ENCODE measurements around the gene MRPL38. TPM values are rescaled to one million over a fixed set of nuclear protein-coding genes. Genes with fewer than 3 reads are reported as not detected.
A peak's percentile ranks its signal among the peaks of the same experiment; 100 is the strongest.
"Not testable (repeated sequence)": the region's sequence is repeated elsewhere in the genome, so short reads cannot be mapped to it uniquely, and the experiment has no call there.

MRPL38 gene
- total RNA-seq, 1 donor from 2014 or later, result 77.8 TPM

DNA sequence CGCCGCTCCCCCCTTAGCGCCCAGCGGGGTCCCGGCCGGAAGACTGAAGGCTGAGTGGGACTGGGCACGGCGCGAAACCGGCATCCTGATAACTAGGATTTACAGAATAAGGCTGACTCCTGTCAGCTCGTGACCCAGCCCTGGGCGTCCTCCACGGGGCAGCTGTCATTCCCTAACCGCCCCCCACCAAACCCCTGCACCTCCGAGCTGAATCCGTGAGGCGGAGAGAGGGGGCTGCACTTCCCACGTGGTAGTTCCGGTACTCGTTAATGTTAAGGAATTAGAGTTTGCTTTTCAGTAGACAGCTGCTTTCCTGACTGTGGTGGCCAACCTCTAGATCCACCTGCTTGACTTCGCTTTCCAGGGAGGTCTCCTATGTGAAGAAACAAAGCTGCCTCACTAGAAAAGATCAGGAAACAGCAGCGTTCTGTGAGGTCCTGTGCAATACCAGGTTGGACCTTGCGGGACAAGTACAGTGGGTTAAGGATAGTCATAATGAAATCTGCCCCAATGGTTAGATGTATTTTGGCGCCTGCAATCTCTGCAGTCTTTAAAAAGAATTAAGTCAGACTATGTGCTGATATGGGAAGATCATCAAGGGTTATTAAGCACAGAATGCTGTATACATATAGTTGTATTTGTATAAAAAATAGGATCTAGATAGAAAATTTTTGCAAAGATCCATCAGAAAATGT, 48.5 kb downstream of the MRPL38 start:
- no peak for DNase-seq (ENCODE audit: low spot score in 2 of 2, unreplicated experiment in 2 of 2)
- no peaks in the 10 kb centered on the region for H3K27me3 Mint-ChIP-seq (ENCODE audit: low read depth)
- H3K9me3 Mint-ChIP-seq, result no peaks in the 10 kb centered on the region
- no peak overlapping the region for H3K4me3 Mint-ChIP-seq
- H3K4me1 Mint-ChIP-seq, result peaks cover 15% of the 10 kb centered on the region
- peaks cover 2% of the 10 kb centered on the region for H3K36me3 Mint-ChIP-seq
- peak overlapping the region; percentile 84 for H3K27ac Mint-ChIP-seq
- TF ChIP-seq, protein P1, sequence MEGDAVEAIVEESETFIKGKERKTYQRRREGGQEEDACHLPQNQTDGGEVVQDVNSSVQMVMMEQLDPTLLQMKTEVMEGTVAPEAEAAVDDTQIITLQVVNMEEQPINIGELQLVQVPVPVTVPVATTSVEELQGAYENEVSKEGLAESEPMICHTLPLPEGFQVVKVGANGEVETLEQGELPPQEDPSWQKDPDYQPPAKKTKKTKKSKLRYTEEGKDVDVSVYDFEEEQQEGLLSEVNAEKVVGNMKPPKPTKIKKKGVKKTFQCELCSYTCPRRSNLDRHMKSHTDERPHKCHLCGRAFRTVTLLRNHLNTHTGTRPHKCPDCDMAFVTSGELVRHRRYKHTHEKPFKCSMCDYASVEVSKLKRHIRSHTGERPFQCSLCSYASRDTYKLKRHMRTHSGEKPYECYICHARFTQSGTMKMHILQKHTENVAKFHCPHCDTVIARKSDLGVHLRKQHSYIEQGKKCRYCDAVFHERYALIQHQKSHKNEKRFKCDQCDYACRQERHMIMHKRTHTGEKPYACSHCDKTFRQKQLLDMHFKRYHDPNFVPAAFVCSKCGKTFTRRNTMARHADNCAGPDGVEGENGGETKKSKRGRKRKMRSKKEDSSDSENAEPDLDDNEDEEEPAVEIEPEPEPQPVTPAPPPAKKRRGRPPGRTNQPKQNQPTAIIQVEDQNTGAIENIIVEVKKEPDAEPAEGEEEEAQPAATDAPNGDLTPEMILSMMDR (IDR thresholded peaks at IDR 0.05; ENCODE audit: unreplicated experiment), result no peak

DNA sequence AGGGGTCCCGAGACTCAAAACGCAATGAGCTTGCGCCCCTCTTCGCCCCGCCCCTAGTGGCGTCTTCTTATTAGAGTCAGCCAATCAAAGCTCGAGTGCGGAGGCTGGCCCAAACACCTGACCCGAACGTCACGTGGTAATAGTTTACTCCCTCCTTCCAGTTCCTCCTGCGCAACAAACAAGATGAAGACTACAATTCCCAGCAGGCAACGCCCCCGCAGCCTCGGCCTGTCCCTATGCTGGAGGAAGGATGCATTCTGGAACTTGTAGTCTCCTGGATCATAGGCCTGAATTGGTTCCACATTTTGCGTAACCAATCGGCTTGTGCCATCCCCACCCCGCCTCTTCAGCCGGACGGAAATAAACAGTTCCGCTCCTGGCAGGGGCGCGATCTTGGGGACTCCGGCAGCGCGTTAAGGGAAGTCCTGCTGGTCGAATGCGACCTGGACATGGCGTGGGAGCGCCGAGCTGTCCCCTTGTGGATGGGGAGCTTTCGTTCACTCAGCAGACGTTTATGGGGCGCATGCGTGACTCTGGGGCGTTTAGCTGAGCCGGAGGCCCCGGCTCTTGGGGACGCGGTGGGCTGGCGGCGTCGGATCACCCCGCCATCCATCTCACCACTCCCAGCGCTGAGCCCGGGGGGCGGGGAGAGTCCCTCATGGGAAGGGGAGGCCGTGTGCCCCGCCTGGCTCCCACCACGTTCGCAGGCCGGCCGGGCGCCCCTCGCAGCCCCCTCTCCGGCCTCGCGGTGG, 49.2 kb downstream of the MRPL38 start, which contains the start of gene WBP2:
Gene WBP2 (minus strand): TSS at position 26 of the 752 bp plus-strand sequence. CDS start 38 bp downstream, outside the sequence.
- peak; percentile 93 to 94 for DNase-seq (ENCODE audit: low spot score in 2 of 2, unreplicated experiment in 2 of 2)
- TF ChIP-seq, protein P1 (IDR thresholded peaks at IDR 0.05; ENCODE audit: unreplicated experiment), result no peak
- Mint-ChIP-seq H3K4me3 (no peak within 1 kb of the TSS), H3K27me3 (ENCODE audit: low read depth) (no peaks in the 10 kb centered on the region), H3K36me3 (peaks cover 4% of the 10 kb centered on the region), H3K9me3 (no peaks in the 10 kb centered on the region), H3K27ac (peak within 1 kb of the TSS; percentile 84), H3K4me1 (peaks cover 15% of the 10 kb centered on the region)

- H3K27ac Mint-ChIP-seq, result no peak overlapping the region
- TF ChIP-seq, protein P1 (IDR thresholded peaks at IDR 0.05; ENCODE audit: unreplicated experiment), result no peak
- peaks cover 5% of the 10 kb centered on the region for H3K36me3 Mint-ChIP-seq
- no peak for DNase-seq (ENCODE audit: low spot score in 2 of 2, unreplicated experiment in 2 of 2)
- H3K4me3 Mint-ChIP-seq, result no peak overlapping the region
- H3K27me3 Mint-ChIP-seq (ENCODE audit: low read depth), result no peaks in the 10 kb centered on the region
- H3K4me1 Mint-ChIP-seq, result peaks cover 15% of the 10 kb centered on the region
- no peaks in the 10 kb centered on the region for H3K9me3 Mint-ChIP-seq
These were observed 49.8 kb downstream of the MRPL38 start for GRCh38 chr17:75854881-75855309.

- no peak for DNase-seq (ENCODE audit: low spot score in 2 of 2, unreplicated experiment in 2 of 2)
- Mint-ChIP-seq H3K27me3 (ENCODE audit: low read depth) (no peaks in the 10 kb centered on the region), H3K9me3 (no peaks in the 10 kb centered on the region), H3K36me3 (peaks cover 10% of the 10 kb centered on the region), H3K27ac (no peak overlapping the region), H3K4me1 (peaks cover 15% of the 10 kb centered on the region), H3K4me3 (no peak overlapping the region)
- TF ChIP-seq, protein P1 (IDR thresholded peaks at IDR 0.05; ENCODE audit: unreplicated experiment), result no peak
These were observed 50.5 kb downstream of the MRPL38 start for GRCh38 chr17:75854101-75854748.

GRCh38 chr17:75853433-75853832, 51.3 kb downstream of the MRPL38 start:
- Mint-ChIP-seq H3K4me1 (peaks cover 15% of the 10 kb centered on the region), H3K9me3 (no peaks in the 10 kb centered on the region), H3K36me3 (peaks cover 11% of the 10 kb centered on the region), H3K4me3 (no peak overlapping the region), H3K27ac (no peak overlapping the region), H3K27me3 (ENCODE audit: low read depth) (no peaks in the 10 kb centered on the region)
- DNase-seq (ENCODE audit: low spot score in 2 of 2, unreplicated experiment in 2 of 2), result no peak
- TF ChIP-seq, protein P1 (IDR thresholded peaks at IDR 0.05; ENCODE audit: unreplicated experiment), result no peak

- H3K27me3 Mint-ChIP-seq (ENCODE audit: low read depth); H3K4me3 Mint-ChIP-seq; H3K9me3 Mint-ChIP-seq; DNase-seq (ENCODE audit: low spot score in 2 of 2, unreplicated experiment in 2 of 2); H3K27ac Mint-ChIP-seq: not testable (repeated sequence)
- peaks cover 14% of the 10 kb centered on the region for H3K4me1 Mint-ChIP-seq
- peaks cover 14% of the 10 kb centered on the region for H3K36me3 Mint-ChIP-seq
These were observed 53.0 kb downstream of the MRPL38 start for GRCh38 chr17:75851693-75851991.

Measured in mesothelial cell of epicardium (in vitro differentiated cells).